ENCODE results near the gene SLC22A8.
A peak's percentile ranks its signal among the peaks of the same experiment; 100 is the strongest.

SLC22A8 gene

DNA sequence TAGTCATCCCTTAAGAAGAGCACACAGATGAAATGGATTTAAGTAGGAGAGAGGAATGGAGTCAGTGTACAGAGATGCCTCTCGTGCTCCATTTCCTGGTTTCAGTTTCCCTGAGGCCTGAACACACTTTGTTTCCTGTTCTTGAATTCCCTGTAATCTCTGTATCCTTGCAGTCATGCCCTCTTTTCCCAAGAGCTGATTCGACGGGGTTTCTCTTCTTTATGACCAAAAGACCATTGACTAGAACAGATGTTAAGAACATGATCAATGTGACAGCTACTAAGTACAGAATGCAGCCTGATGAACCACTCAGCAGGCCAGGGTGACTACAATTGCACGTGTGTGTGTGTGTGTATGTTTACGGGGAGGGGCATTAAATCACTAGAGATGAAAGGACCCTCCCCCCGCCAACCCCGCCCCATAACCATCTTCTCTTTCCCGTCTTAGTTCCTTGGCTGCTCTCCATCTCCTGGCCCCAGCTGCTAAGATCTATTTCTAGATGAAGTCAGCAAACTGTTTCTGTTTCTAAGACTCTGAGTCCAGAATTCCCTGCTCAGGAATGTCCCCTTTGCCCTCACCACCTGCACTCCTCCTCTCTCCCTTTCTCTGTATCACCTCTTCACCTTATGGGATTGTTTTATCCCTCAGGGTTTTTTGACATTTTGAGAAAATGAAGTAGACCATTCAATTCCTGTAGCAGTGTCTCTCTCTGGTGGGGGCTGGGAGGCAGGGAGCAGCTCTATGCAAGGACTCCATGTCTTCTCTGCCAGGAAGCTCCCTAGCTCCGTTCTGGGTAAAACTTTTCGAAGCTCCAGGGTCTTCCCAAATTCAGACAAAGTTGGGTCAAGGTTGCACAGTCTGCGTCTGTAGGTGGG is 56.9 kb downstream of the SLC22A8 start:
- Histone ChIP-seq H3K23ac (ENCODE audit: low read depth, low read length, poor library complexity) (peak overlapping the region; percentile 35), H4K91ac (ENCODE audit: low read depth, low read length, poor library complexity) (no peak overlapping the region), H3K27ac (replicated peaks; ENCODE audit: low read length) (no peak overlapping the region)

GRCh38 chr11:62957147-62957546 is 58.5 kb downstream of the SLC22A8 start:
- Histone ChIP-seq H4K8ac (ENCODE audit: low read depth, low read length) (no peak overlapping the region), H3K9ac (ENCODE audit: low read depth, low read length, poor library complexity) (no peak overlapping the region), H3K4me2 (ENCODE audit: insufficient read depth, low read length, poor library complexity, severe bottlenecking) (no peak overlapping the region), H3K4me1 (ENCODE audit: control insufficient read depth in 2 of 2, insufficient read depth in 1 of 2, low read depth in 1 of 2, low read length in 2 of 2) (peaks cover 0 to 7% of the 10 kb centered on the region in 2 donors), H3K27ac (replicated peaks; ENCODE audit: low read length) (no peak overlapping the region), H3K36me3 (replicated peaks in 1 of 2; ENCODE audit: control insufficient read depth in 2 of 2, insufficient read depth in 2 of 2, low read length in 2 of 2) (no peaks in the 10 kb centered on the region), H2AK5ac (ENCODE audit: low read depth, low read length) (no peak overlapping the region), H2BK5ac (ENCODE audit: low read length) (no peak overlapping the region), H2BK15ac (ENCODE audit: low read length) (no peak overlapping the region), H3K23ac (ENCODE audit: low read depth, low read length, poor library complexity) (no peak overlapping the region), H2AFZ (ENCODE audit: low read length) (no peak overlapping the region), H3K14ac (ENCODE audit: low read length) (no peak overlapping the region), H3K18ac (ENCODE audit: low read length) (no peak overlapping the region), H3K79me1 (ENCODE audit: low read depth, low read length) (peaks cover under 1% of the 10 kb centered on the region), H2BK12ac (ENCODE audit: low read length) (no peak overlapping the region), H2BK120ac (ENCODE audit: low read depth, low read length) (no peak overlapping the region), H3K4ac (ENCODE audit: low read length) (no peak overlapping the region), H3K27me3 (ENCODE audit: control insufficient read depth in 3 of 3, insufficient read depth in 3 of 3, low read depth in 1 of 3, low read length in 3 of 3) (no peaks in the 10 kb centered on the region), H4K91ac (ENCODE audit: low read depth, low read length, poor library complexity) (no peak overlapping the region), H3K4me3 (ENCODE audit: low read length in 2 of 2) (no peak overlapping the region), H3K9me3 (replicated peaks in 1 of 2; ENCODE audit: control insufficient read depth in 2 of 2, insufficient read depth in 1 of 2, low read depth in 1 of 2, low read length in 2 of 2) (no peaks in the 10 kb centered on the region)
- DNase-seq (ENCODE audit: low spot score) = no peak
- no CpG with 5 or more reads among the region's 2 CpGs for WGBS, 2 donors (ENCODE audit: extremely low coverage in 2 of 2, insufficient read length in 2 of 2, insufficient replicate concordance in 1 of 2)

More for the DNA sequence above, 56.9 kb downstream of the SLC22A8 start:
- H4K8ac ChIP-seq (ENCODE audit: low read depth, low read length) = peak overlapping the region; percentile 23
- no peak overlapping the region for H3K4ac ChIP-seq (ENCODE audit: low read length)
- no peak overlapping the region for H2BK5ac ChIP-seq (ENCODE audit: low read length)
- no peaks in the 10 kb centered on the region for H3K27me3 ChIP-seq (ENCODE audit: control insufficient read depth in 3 of 3, insufficient read depth in 3 of 3, low read depth in 1 of 3, low read length in 3 of 3)
- H3K9ac ChIP-seq (ENCODE audit: low read depth, low read length, poor library complexity) = no peak overlapping the region
- no peak for DNase-seq (ENCODE audit: low spot score)
- H3K4me3 ChIP-seq (ENCODE audit: low read length in 2 of 2) = no peak overlapping the region
- H3K79me1 ChIP-seq (ENCODE audit: low read depth, low read length) = no peaks in the 10 kb centered on the region
- peaks cover 0 to 7% of the 10 kb centered on the region in 2 donors for H3K4me1 ChIP-seq (ENCODE audit: control insufficient read depth in 2 of 2, insufficient read depth in 1 of 2, low read depth in 1 of 2, low read length in 2 of 2)
- no peaks in the 10 kb centered on the region for H3K9me3 ChIP-seq (replicated peaks in 1 of 2; ENCODE audit: control insufficient read depth in 2 of 2, insufficient read depth in 1 of 2, low read depth in 1 of 2, low read length in 2 of 2)
- no peak overlapping the region for H2BK12ac ChIP-seq (ENCODE audit: low read length)
- H2BK15ac ChIP-seq (ENCODE audit: low read length) = peak overlapping the region; percentile 6
- no peak overlapping the region for H2BK120ac ChIP-seq (ENCODE audit: low read depth, low read length)
- WGBS, 2 donors (ENCODE audit: extremely low coverage in 2 of 2, insufficient read length in 2 of 2, insufficient replicate concordance in 1 of 2) = no CpG with 5 or more reads among the region's 11 CpGs
- H2AFZ ChIP-seq (ENCODE audit: low read length) = no peak overlapping the region
- no peak overlapping the region for H3K4me2 ChIP-seq (ENCODE audit: insufficient read depth, low read length, poor library complexity, severe bottlenecking)
- H3K14ac ChIP-seq (ENCODE audit: low read length) = no peak overlapping the region
- no peaks in the 10 kb centered on the region for H3K36me3 ChIP-seq (replicated peaks in 1 of 2; ENCODE audit: control insufficient read depth in 2 of 2, insufficient read depth in 2 of 2, low read length in 2 of 2)
- H2AK5ac ChIP-seq (ENCODE audit: low read depth, low read length) = no peak overlapping the region
- peak overlapping the region; percentile 60 for H3K18ac ChIP-seq (ENCODE audit: low read length)

GRCh38 chr11:62954478-62954877 is 61.2 kb downstream of the SLC22A8 start:
- Histone ChIP-seq H3K4me2 (ENCODE audit: insufficient read depth, low read length, poor library complexity, severe bottlenecking) (no peak overlapping the region), H2BK5ac (ENCODE audit: low read length) (no peak overlapping the region), H3K9ac (ENCODE audit: low read depth, low read length, poor library complexity) (no peak overlapping the region), H3K4me3 (ENCODE audit: low read length in 2 of 2) (no peak overlapping the region), H4K91ac (ENCODE audit: low read depth, low read length, poor library complexity) (no peak overlapping the region), H3K27ac (replicated peaks; ENCODE audit: low read length) (no peak overlapping the region), H3K14ac (ENCODE audit: low read length) (no peak overlapping the region), H3K36me3 (replicated peaks in 1 of 2; ENCODE audit: control insufficient read depth in 2 of 2, insufficient read depth in 2 of 2, low read length in 2 of 2) (no peaks in the 10 kb centered on the region), H3K79me1 (ENCODE audit: low read depth, low read length) (peaks cover 2% of the 10 kb centered on the region), H3K9me3 (replicated peaks in 1 of 2; ENCODE audit: control insufficient read depth in 2 of 2, insufficient read depth in 1 of 2, low read depth in 1 of 2, low read length in 2 of 2) (no peaks in the 10 kb centered on the region), H2AK5ac (ENCODE audit: low read depth, low read length) (no peak overlapping the region), H4K8ac (ENCODE audit: low read depth, low read length) (no peak overlapping the region), H2AFZ (ENCODE audit: low read length) (peak overlapping the region; percentile 19), H2BK15ac (ENCODE audit: low read length) (no peak overlapping the region), H3K23ac (ENCODE audit: low read depth, low read length, poor library complexity) (no peak overlapping the region), H2BK12ac (ENCODE audit: low read length) (no peak overlapping the region), H2BK120ac (ENCODE audit: low read depth, low read length) (no peak overlapping the region), H3K4me1 (ENCODE audit: control insufficient read depth in 2 of 2, insufficient read depth in 1 of 2, low read depth in 1 of 2, low read length in 2 of 2) (peaks cover 0 to 4% of the 10 kb centered on the region in 2 donors), H3K4ac (ENCODE audit: low read length) (no peak overlapping the region), H3K18ac (ENCODE audit: low read length) (no peak overlapping the region), H3K27me3 (ENCODE audit: control insufficient read depth in 3 of 3, insufficient read depth in 3 of 3, low read depth in 1 of 3, low read length in 3 of 3) (no peaks in the 10 kb centered on the region)
- no CpG with 5 or more reads among the region's 5 CpGs for WGBS, 2 donors (ENCODE audit: extremely low coverage in 2 of 2, insufficient read length in 2 of 2, insufficient replicate concordance in 1 of 2)
- no peak for DNase-seq (ENCODE audit: low spot score)

- no peak overlapping the region for H4K91ac ChIP-seq (ENCODE audit: low read depth, low read length, poor library complexity)
- no peak overlapping the region for H2BK120ac ChIP-seq (ENCODE audit: low read depth, low read length)
- peaks cover 0 to 3% (median 0%) of the 10 kb centered on the region in 3 experiments for H3K27me3 ChIP-seq (ENCODE audit: control insufficient read depth in 3 of 3, insufficient read depth in 3 of 3, low read depth in 1 of 3, low read length in 3 of 3)
- no CpG with 5 or more reads among the region's 4 CpGs for WGBS, 2 donors (ENCODE audit: extremely low coverage in 2 of 2, insufficient read length in 2 of 2, insufficient replicate concordance in 1 of 2)
- H3K23ac ChIP-seq (ENCODE audit: low read depth, low read length, poor library complexity) = no peak overlapping the region
- no peaks in the 10 kb centered on the region for H3K36me3 ChIP-seq (replicated peaks in 1 of 2; ENCODE audit: control insufficient read depth in 2 of 2, insufficient read depth in 2 of 2, low read length in 2 of 2)
- H3K9me3 ChIP-seq (replicated peaks in 1 of 2; ENCODE audit: control insufficient read depth in 2 of 2, insufficient read depth in 1 of 2, low read depth in 1 of 2, low read length in 2 of 2) = no peaks in the 10 kb centered on the region
- no peak overlapping the region for H2BK5ac ChIP-seq (ENCODE audit: low read length)
- H3K4me2 ChIP-seq (ENCODE audit: insufficient read depth, low read length, poor library complexity, severe bottlenecking) = no peak overlapping the region
- H2BK15ac ChIP-seq (ENCODE audit: low read length) = no peak overlapping the region
- H3K4ac ChIP-seq (ENCODE audit: low read length) = no peak overlapping the region
- no peak overlapping the region for H2AFZ ChIP-seq (ENCODE audit: low read length)
- H2AK5ac ChIP-seq (ENCODE audit: low read depth, low read length) = no peak overlapping the region
- peaks cover 2% of the 10 kb centered on the region for H3K79me1 ChIP-seq (ENCODE audit: low read depth, low read length)
- no peak overlapping the region for H2BK12ac ChIP-seq (ENCODE audit: low read length)
- H3K9ac ChIP-seq (ENCODE audit: low read depth, low read length, poor library complexity) = no peak overlapping the region
- no peaks in the 10 kb centered on the region for H3K4me1 ChIP-seq (ENCODE audit: control insufficient read depth in 2 of 2, insufficient read depth in 1 of 2, low read depth in 1 of 2, low read length in 2 of 2)
- DNase-seq (ENCODE audit: low spot score) = no peak
- no peak overlapping the region for H3K18ac ChIP-seq (ENCODE audit: low read length)
- H3K14ac ChIP-seq (ENCODE audit: low read length) = no peak overlapping the region
- no peak overlapping the region for H3K4me3 ChIP-seq (ENCODE audit: low read length in 2 of 2)
- H4K8ac ChIP-seq (ENCODE audit: low read depth, low read length) = no peak overlapping the region
- H3K27ac ChIP-seq (replicated peaks; ENCODE audit: low read length) = no peak overlapping the region
Observed at GRCh38 chr11:62953811-62954210, 61.8 kb downstream of the SLC22A8 start.

Data from neuronal stem cell (in vitro differentiated cells).